Measurements from ENCODE around the gene KRT80. TPM values are rescaled to one million over a fixed set of nuclear protein-coding genes. Genes with fewer than 3 reads are reported as not detected.
"Not testable (repeated sequence)": the region's sequence is repeated elsewhere in the genome, so short reads cannot be mapped to it uniquely, and the experiment has no call there.

KRT80 gene
- 1 to 10 TPM in 1 of 4 donors, not detected in 3; 1.1 TPM for total RNA-seq

GRCh38 chr12:52191841-52192791, at the start of gene KRT80:
Gene KRT80, minus strand, starts transcription at chr12:52192014. Its CDS starts 112 bp downstream, at chr12:52191902.
- H3K9me3 ChIP-seq = no peaks in the 10 kb centered on the region
- no peak within 1 kb of the TSS for H3K4me3 ChIP-seq
- TF ChIP-seq, protein P1, sequence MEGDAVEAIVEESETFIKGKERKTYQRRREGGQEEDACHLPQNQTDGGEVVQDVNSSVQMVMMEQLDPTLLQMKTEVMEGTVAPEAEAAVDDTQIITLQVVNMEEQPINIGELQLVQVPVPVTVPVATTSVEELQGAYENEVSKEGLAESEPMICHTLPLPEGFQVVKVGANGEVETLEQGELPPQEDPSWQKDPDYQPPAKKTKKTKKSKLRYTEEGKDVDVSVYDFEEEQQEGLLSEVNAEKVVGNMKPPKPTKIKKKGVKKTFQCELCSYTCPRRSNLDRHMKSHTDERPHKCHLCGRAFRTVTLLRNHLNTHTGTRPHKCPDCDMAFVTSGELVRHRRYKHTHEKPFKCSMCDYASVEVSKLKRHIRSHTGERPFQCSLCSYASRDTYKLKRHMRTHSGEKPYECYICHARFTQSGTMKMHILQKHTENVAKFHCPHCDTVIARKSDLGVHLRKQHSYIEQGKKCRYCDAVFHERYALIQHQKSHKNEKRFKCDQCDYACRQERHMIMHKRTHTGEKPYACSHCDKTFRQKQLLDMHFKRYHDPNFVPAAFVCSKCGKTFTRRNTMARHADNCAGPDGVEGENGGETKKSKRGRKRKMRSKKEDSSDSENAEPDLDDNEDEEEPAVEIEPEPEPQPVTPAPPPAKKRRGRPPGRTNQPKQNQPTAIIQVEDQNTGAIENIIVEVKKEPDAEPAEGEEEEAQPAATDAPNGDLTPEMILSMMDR (IDR thresholded peaks at IDR 0.05) = no peak
- no peak for TF ChIP-seq POLR2A (IDR thresholded peaks at IDR 0.05)
- intact Hi-C loops (cut with DNase I; ENCODE audit: low total_unique reads) = no loop called here
- H3K4me1 ChIP-seq = peaks cover 5 to 22% of the 10 kb centered on the region in 2 donors
- H3K27me3 ChIP-seq = no peaks in the 10 kb centered on the region
- H3K36me3 ChIP-seq = no peaks in the 10 kb centered on the region
- H3K27ac ChIP-seq = peak within 1 kb of the TSS; percentile 76 to 82
- peak; percentile 76 to 92 for DNase-seq

- Histone ChIP-seq H3K27ac (no peak overlapping the region), H3K9me3 (no peaks in the 10 kb centered on the region), H3K4me1 (peaks cover 4 to 7% of the 10 kb centered on the region in 2 donors), H3K27me3 (no peaks in the 10 kb centered on the region), H3K36me3 (no peaks in the 10 kb centered on the region), H3K4me3 (no peak overlapping the region)
- no peak for DNase-seq
- intact Hi-C loops (cut with DNase I; ENCODE audit: low total_unique reads) = no loop called here
- no peak for TF ChIP-seq POLR2A (IDR thresholded peaks at IDR 0.05)
- TF ChIP-seq, protein P1 (IDR thresholded peaks at IDR 0.05) = no peak
These were observed 49.5 kb upstream of the KRT80 start for GRCh38 chr12:52241205-52241842.

DNA sequence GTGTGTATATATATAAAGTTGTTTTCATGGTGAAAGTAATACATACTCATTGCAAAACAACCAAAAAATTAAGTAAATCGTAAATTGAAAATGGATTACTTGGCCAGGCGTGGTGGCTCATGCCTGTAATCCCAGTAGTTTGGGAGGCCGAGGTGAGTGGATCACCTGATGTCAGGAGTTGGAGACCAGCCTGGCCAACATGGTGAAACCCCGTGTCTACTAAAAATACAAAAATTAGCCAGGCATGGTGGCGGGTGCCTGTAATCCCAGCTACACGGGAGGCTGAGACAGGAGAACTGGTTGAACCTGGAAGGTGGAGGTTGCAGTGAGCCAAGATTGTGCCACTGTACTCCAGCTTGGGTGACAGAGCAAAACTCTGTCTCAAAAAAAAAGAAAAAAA, 48.4 kb upstream of the KRT80 start:
- H3K27ac ChIP-seq; H3K4me3 ChIP-seq; H3K4me1 ChIP-seq; H3K27me3 ChIP-seq; DNase-seq; intact Hi-C loops (cut with DNase I; ENCODE audit: low total_unique reads); H3K9me3 ChIP-seq; H3K36me3 ChIP-seq: not testable (repeated sequence)

DNA sequence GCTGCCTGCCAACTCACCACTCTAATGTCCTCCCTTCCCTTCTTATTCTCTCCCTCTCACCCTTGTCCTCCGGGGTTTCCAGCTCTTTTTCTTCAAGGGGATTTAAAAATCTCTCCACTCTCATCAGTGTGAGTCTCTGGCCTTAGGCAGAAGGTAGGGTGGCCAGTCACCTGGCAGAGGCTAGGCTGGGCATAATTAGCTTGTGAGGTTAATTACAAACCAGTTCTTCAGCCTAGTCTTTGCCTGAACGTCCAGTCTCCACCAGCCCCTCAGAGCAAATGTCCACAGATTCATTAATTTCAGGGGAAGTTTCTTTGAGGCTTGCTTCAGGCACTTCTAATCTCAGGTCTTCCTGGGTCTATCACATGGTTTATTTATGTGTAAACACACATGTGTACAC, 48.0 kb upstream of the KRT80 start:
- no peak for TF ChIP-seq POLR2A (IDR thresholded peaks at IDR 0.05)
- Histone ChIP-seq H3K4me1 (peaks cover 4 to 7% of the 10 kb centered on the region in 2 donors), H3K9me3 (no peaks in the 10 kb centered on the region), H3K4me3 (no peak overlapping the region), H3K36me3 (no peaks in the 10 kb centered on the region), H3K27ac (no peak overlapping the region), H3K27me3 (no peaks in the 10 kb centered on the region)
- intact Hi-C loops (cut with DNase I; ENCODE audit: low total_unique reads) = no loop called here
- no peak for DNase-seq

DNA sequence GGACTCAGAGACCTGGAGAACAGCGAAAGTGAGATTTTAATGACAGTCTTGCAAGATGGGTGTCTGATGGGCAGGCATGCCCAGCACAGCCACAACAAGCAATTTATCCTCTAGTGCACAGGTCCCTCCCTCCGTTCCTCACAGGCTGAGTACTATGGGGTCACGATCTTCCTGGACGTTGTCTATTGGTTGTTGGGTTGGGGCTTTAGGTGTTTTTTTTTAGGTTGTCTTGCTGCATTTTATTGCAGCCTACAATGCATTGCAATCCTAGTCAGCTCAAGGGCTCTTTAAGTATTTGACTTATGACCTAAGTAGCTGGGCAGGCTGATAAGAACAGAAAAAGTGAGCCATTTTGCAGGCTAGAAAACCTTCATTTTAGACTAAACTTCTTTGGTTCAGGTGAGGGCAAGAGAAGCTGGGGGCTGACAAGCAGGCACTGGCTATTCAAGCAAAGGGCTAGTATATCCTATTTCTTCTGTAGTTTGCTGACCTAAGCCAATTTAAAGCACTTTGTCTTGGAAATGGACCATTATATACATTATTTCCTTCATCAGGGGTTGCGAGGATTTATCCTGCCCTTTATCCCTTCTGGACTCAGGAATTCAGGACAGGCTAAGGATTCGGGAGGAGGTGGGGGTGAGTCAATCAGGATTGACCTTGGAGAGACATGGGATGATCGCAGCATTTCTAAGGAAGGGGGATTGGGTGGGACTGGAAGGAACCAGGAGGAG, 47.3 kb upstream of the KRT80 start:
- peaks cover 4 to 5% of the 10 kb centered on the region in 2 donors for H3K4me1 ChIP-seq

More for the DNA sequence above, 47.3 kb upstream of the KRT80 start:
- Histone ChIP-seq H3K36me3 (no peaks in the 10 kb centered on the region), H3K27me3 (no peaks in the 10 kb centered on the region), H3K9me3 (no peaks in the 10 kb centered on the region), H3K4me3 (no peak overlapping the region), H3K27ac (no peak overlapping the region)
- TF ChIP-seq, protein P1 (IDR thresholded peaks at IDR 0.05) = no peak
- no peak for TF ChIP-seq POLR2A (IDR thresholded peaks at IDR 0.05)
- no peak for DNase-seq
- intact Hi-C loops (cut with DNase I; ENCODE audit: low total_unique reads) = no loop called here

Data from uterus (tissue), 4 donors.